Progenitor cell of endocrine pancreas (in vitro differentiated cells): ENCODE measurements around the gene SFTPA1. TPM values are rescaled to one million over a fixed set of nuclear protein-coding genes. Genes with fewer than 3 reads are reported as not detected.
"Not testable (repeated sequence)": the region's sequence is repeated elsewhere in the genome, so short reads cannot be mapped to it uniquely, and the experiment has no call there.

Experiments
- DNase-seq: peaks from one replicate; pipeline ENCODE4 v3.0.0; 2021; ENCODE audit warnings: low spot score; ENCODE audit not compliant: unreplicated experiment
- H3K27ac Mint-ChIP-seq: 2 replicates; pipeline ENCODE4 v1.8.0; 2021; ENCODE audit warnings: mild to moderate bottlenecking, moderate library complexity, mixed read lengths
- H3K27me3 Mint-ChIP-seq: 2 replicates; pipeline ENCODE4 v1.8.0; 2021; ENCODE audit warnings: mixed read lengths
- H3K36me3 Mint-ChIP-seq: 2 replicates; pipeline ENCODE4 v1.8.0; 2022; ENCODE audit warnings: mixed read lengths; ENCODE audit not compliant: insufficient read depth
- H3K4me1 Mint-ChIP-seq: 2 replicates; pipeline ENCODE4 v1.8.0; 2021; ENCODE audit warnings: low read depth, mixed read lengths
- H3K4me3 Mint-ChIP-seq: 2 replicates; pipeline ENCODE4 v1.8.0; 2021; ENCODE audit warnings: low read depth, mild to moderate bottlenecking, moderate library complexity, mixed read lengths
- H3K9me3 Mint-ChIP-seq: 2 replicates; pipeline ENCODE4 v1.8.0; 2021; ENCODE audit warnings: low read depth, mixed read lengths
- total RNA-seq: library from RNA; stranded (reverse); gene quantifications from 2 replicates; pipeline ENCODE4 v1.2.1, GENCODE V29; 2021
- TF ChIP-seq, protein P1 (sequence below): fragments of 200-600 bp; sonication (generic); IDR thresholded peaks from one replicate; pipeline ENCODE4 v1.5.0; 2021; ENCODE audit warnings: antibody characterized with exemption, mild to moderate bottlenecking; ENCODE audit not compliant: unreplicated experiment

Gene SFTPA1
- total RNA-seq, 1 donor from 2014 or later, result not detected

DNA sequence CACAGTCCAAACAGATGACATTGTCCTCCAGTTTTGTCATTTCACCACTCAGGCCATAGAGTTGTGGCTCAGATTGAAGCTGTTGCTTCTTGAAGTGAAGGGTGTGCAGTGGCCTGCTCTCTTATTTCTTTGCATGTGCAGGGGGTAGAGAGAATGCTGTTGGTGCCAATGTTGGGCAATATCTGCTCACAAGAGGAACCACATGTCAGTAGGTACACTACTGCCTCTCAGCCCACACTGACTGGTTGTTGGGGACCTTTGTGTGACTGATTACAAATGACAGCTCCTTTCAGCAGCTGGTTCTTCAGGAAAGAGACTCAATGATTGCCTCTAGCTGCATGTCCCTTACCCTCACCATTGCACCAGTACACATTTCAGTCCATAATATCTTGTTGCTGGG, 21.9 kb upstream of the SFTPA1 start:
- peaks cover 11% of the 10 kb centered on the region for H3K27me3 Mint-ChIP-seq
- DNase-seq, result no peak
- H3K4me3 Mint-ChIP-seq, result no peak overlapping the region
- H3K36me3 Mint-ChIP-seq, result no peaks in the 10 kb centered on the region
- H3K27ac Mint-ChIP-seq, result no peak overlapping the region
- TF ChIP-seq, protein P1, sequence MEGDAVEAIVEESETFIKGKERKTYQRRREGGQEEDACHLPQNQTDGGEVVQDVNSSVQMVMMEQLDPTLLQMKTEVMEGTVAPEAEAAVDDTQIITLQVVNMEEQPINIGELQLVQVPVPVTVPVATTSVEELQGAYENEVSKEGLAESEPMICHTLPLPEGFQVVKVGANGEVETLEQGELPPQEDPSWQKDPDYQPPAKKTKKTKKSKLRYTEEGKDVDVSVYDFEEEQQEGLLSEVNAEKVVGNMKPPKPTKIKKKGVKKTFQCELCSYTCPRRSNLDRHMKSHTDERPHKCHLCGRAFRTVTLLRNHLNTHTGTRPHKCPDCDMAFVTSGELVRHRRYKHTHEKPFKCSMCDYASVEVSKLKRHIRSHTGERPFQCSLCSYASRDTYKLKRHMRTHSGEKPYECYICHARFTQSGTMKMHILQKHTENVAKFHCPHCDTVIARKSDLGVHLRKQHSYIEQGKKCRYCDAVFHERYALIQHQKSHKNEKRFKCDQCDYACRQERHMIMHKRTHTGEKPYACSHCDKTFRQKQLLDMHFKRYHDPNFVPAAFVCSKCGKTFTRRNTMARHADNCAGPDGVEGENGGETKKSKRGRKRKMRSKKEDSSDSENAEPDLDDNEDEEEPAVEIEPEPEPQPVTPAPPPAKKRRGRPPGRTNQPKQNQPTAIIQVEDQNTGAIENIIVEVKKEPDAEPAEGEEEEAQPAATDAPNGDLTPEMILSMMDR, result no peak
- no peaks in the 10 kb centered on the region for H3K9me3 Mint-ChIP-seq
- H3K4me1 Mint-ChIP-seq, result peaks cover 3% of the 10 kb centered on the region

DNA sequence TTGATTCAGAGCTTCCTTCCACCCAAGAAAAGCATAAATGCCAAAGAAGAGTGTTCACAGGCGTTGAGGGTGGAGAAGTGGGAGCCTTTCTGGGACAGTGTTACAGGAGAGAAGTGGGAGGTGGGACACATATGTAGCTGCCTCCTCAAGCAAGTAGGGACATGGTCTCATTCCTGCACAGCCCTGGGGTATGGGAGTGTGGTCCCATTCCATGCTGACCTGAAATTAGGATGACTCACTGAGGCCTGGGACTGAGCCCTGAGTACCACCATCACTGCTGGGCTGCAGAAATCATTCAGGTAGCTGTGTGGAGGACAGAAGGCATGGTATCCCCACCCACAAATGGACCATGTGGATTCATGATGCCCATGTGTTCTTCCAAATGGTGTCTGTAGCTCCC, 17.4 kb upstream of the SFTPA1 start:
- H3K9me3 Mint-ChIP-seq, result peaks cover 13% of the 10 kb centered on the region
- H3K27ac Mint-ChIP-seq, result no peak overlapping the region
- DNase-seq, result no peak
- H3K4me1 Mint-ChIP-seq, result no peaks in the 10 kb centered on the region
- TF ChIP-seq, protein P1, result no peak
- no peak overlapping the region for H3K4me3 Mint-ChIP-seq
- peaks cover 16% of the 10 kb centered on the region for H3K27me3 Mint-ChIP-seq
- H3K36me3 Mint-ChIP-seq, result no peaks in the 10 kb centered on the region

DNA sequence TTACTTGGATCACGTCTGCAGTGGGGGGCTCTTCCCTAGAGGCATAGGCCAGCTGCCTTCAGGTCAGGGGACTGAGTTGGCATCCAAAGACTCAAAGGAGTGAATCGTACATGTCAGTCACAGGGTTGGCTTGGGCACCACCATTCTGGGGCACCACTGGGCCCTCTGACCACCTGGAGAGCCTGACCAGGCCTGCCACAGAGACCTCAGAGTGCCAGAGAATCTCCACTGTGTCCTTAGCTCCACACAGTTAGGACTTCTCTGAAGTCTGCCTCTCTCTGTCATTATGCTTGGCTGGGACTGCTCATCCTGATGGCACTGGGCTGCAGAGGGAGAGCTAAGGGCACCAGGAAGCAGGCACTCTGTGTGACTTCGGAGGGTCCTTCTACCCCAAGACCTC, 16.2 kb upstream of the SFTPA1 start:
- peaks cover 18% of the 10 kb centered on the region for H3K9me3 Mint-ChIP-seq

DNA sequence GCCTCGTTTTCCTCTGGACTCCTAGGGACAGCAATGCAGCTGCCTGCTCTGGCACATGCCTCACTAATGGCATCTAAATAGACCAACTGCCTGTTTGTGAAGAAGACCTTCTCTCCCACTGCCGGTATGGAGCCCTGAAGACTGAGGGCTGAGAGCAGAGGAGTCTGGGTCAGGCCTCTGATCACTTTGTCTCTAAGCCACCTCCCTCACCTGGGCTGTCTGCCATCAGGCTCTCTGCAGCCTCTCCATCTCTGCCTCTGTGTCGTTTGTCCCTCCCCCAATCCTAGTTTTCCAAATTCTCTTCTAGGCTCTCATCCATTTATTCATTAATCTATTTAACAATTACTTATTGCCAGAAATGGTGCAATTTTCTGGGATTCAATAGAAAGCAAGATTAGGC, 15.2 kb upstream of the SFTPA1 start:
- no peak overlapping the region for H3K27ac Mint-ChIP-seq
- H3K27me3 Mint-ChIP-seq, result peaks cover 13% of the 10 kb centered on the region
- H3K4me1 Mint-ChIP-seq, result no peaks in the 10 kb centered on the region
- H3K4me3 Mint-ChIP-seq, result no peak overlapping the region
- DNase-seq, result no peak
- TF ChIP-seq, protein P1, result no peak
- H3K9me3 Mint-ChIP-seq, result peaks cover 18% of the 10 kb centered on the region
- no peaks in the 10 kb centered on the region for H3K36me3 Mint-ChIP-seq

More for the DNA sequence above, 16.2 kb upstream of the SFTPA1 start:
- H3K4me3 Mint-ChIP-seq, H3K4me1 Mint-ChIP-seq, H3K36me3 Mint-ChIP-seq, DNase-seq, H3K27ac Mint-ChIP-seq: not testable (repeated sequence)
- H3K27me3 Mint-ChIP-seq, result peaks cover 14% of the 10 kb centered on the region

DNA sequence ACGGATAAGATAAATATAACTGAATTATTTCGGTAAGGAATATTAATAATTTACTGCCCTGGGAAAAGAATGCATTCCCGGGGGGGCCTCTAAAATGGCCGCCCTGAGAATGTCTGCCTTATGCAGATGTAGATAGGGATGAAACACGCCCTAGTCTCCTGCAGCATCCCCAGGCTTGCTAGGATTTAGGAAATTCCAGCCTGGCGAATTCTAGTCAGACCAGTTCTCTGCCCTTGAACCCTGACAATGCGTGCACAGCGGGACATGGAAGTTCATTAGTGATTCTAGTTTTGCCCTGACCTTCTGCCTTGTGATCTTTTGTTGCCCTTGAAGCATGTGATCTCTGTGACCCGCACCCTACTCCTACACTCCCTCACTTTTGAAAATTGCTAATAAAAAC, 11.1 kb upstream of the SFTPA1 start:
- DNase-seq, H3K4me3 Mint-ChIP-seq, H3K4me1 Mint-ChIP-seq, H3K27ac Mint-ChIP-seq, H3K36me3 Mint-ChIP-seq: not testable (repeated sequence)
- H3K9me3 Mint-ChIP-seq, result peaks cover 22% of the 10 kb centered on the region
- peaks cover 25% of the 10 kb centered on the region for H3K27me3 Mint-ChIP-seq

DNA sequence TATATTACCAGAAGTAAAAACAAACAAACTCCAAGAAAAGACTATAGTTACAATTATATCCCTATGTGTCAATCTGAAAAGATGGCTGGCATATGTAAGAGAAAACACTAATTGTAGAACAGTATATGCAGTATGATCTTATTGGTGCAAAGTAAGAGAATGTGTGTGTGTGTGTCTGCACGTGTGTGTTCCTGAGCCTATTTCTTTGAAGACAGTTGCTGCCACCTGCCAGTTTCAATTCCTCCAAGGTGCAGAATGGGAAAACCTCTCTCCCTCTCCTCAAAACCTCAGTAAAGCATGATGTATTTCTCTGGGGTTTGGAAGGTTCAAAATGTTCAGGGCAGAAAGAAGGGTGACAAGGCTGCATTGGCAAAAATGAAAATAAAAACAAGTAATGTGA, 8.8 kb upstream of the SFTPA1 start:
- H3K27ac Mint-ChIP-seq, result no peak overlapping the region
- no peaks in the 10 kb centered on the region for H3K36me3 Mint-ChIP-seq
- no peak for DNase-seq
- no peak overlapping the region for H3K4me3 Mint-ChIP-seq
- TF ChIP-seq, protein P1, result no peak
- H3K4me1 Mint-ChIP-seq, result no peaks in the 10 kb centered on the region
- peaks cover 22% of the 10 kb centered on the region for H3K9me3 Mint-ChIP-seq
- H3K27me3 Mint-ChIP-seq, result peaks cover 32% of the 10 kb centered on the region
